Sigmoid colon (tissue), 4 donors: ENCODE measurements around the gene RHBDF1.

Source experiments
- EP300 ChIP-seq, 4 donors: sonication (generic); formaldehyde crosslinking; IDR thresholded peaks; one replicate each; pipeline ENCODE4 v1.6.1; 2017; ENCODE audit warnings: antibody characterized with exemption in 4 of 4
- POLR2A ChIP-seq, 2 donors: fragments of 450-650 bp; IDR thresholded peaks; one replicate each; pipeline ENCODE4 v1.6.1; 2016; ENCODE audit warnings: antibody characterized with exemption in 2 of 2, mild to moderate bottlenecking in 2 of 2, moderate library complexity in 2 of 2
- POLR2AphosphoS5 ChIP-seq, 4 donors: sonication (generic); formaldehyde crosslinking; IDR thresholded peaks; one replicate each; pipeline ENCODE4 v1.6.1; 2017; ENCODE audit warnings: antibody characterized with exemption in 4 of 4
- TF ChIP-seq, protein P1 (sequence below), 4 experiments: fragments of 450-650 bp in 3 of 4; fragments of 200-600 bp in 1 of 4; IDR thresholded peaks; one replicate each; pipeline ENCODE4 v1.5.1; 2016 to 2019; ENCODE audit warnings: antibody characterized with exemption in 4 of 4, mild to moderate bottlenecking in 3 of 4, moderate library complexity in 2 of 4

DNA sequence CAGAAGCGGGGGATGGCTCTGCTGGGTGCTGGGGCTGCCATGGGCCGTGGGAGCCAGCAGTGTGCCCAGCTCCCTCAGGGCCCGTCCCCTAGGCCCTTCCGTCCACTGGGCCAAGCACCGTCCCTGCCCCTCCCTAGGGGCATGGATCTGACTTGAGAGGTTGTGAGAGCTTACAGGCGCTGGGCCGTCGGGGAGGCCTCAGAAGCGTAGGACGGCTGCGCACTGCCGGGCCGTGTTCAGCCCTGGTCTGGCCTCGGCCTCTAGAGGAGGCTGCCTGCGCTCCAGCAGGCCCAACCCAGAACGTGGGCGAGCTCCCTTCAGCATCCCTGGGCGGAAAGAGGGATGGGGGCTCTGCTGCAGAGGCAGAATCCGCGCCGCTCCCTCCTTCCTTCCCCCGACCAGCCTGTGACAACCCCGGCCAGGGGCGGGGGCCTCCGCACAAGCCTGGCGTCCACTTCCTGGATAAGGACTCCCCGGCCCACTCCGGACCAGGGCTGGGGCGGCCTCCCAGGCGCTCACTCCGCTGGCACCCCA, 4.9 kb upstream of the RHBDF1 start:
- no peak for TF ChIP-seq POLR2A (IDR thresholded peaks at IDR 0.05)
- TF ChIP-seq, protein P1, sequence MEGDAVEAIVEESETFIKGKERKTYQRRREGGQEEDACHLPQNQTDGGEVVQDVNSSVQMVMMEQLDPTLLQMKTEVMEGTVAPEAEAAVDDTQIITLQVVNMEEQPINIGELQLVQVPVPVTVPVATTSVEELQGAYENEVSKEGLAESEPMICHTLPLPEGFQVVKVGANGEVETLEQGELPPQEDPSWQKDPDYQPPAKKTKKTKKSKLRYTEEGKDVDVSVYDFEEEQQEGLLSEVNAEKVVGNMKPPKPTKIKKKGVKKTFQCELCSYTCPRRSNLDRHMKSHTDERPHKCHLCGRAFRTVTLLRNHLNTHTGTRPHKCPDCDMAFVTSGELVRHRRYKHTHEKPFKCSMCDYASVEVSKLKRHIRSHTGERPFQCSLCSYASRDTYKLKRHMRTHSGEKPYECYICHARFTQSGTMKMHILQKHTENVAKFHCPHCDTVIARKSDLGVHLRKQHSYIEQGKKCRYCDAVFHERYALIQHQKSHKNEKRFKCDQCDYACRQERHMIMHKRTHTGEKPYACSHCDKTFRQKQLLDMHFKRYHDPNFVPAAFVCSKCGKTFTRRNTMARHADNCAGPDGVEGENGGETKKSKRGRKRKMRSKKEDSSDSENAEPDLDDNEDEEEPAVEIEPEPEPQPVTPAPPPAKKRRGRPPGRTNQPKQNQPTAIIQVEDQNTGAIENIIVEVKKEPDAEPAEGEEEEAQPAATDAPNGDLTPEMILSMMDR (IDR thresholded peaks at IDR 0.05): peak in 1 of 4 experiments; percentile 7
- TF ChIP-seq POLR2AphosphoS5 (IDR thresholded peaks at IDR 0.05): no peak
- TF ChIP-seq EP300 (IDR thresholded peaks at IDR 0.05): no peak
